IMR-90 (cell line): ENCODE data around the gene AHI1. TPM values are rescaled to one million over a fixed set of nuclear protein-coding genes. Genes with fewer than 3 reads are reported as not detected.

Experiments
- ATAC-seq: fragments of 200-7000 bp; cut with Tn5 transposase; 2 replicates; pipeline ENCODE4 v1.9.1; 2020; ENCODE audit warnings: low read depth, mild to moderate bottlenecking, moderate library complexity
- BruUV-seq: library from RNA; stranded (reverse); fragments of 400-500 nt; replicated peaks from 2 replicates; lab custom pipeline; 2021; lab: Mats Ljungman, UMichigan
- CTCF ChIA-PET: fragments of 300-600 bp; formaldehyde crosslinking; extraction: SDS; loops from one replicate; lab custom pipeline; 2021; ENCODE audit warnings: antibody characterized with exemption; lab: Yijun Ruan, JAX
- POLR2A ChIA-PET: fragments of 300-600 bp; sonication (Branson Sonifier 250); formaldehyde crosslinking; loops from one replicate; lab custom pipeline; 2022; ENCODE audit warnings: antibody characterized with exemption; ENCODE audit not compliant: unreplicated experiment; lab: Charles Lee
- DNase-seq: peaks from one replicate; pipeline ENCODE4 v3.0.0; 2013
- H2AFZ ChIP-seq: replicated peaks from 2 replicates; pipeline ENCODE3; 2013; ENCODE audit warnings: low read length, mild to moderate bottlenecking; ENCODE audit not compliant: poor library complexity
- H2AK5ac ChIP-seq: 2 replicates; pipeline ENCODE4 v1.6.1; 2013; ENCODE audit warnings: low read depth, low read length, inconsistent platforms
- H2AK9ac ChIP-seq: replicated peaks from 2 replicates; pipeline ENCODE3; 2013; ENCODE audit warnings: mild to moderate bottlenecking, low read depth, low read length, moderate library complexity; ENCODE audit not compliant: poor library complexity
- H2BK120ac ChIP-seq: 2 replicates; pipeline ENCODE4 v1.6.1; 2013; ENCODE audit warnings: low read depth, low read length, inconsistent platforms
- H2BK15ac ChIP-seq: 3 replicates; pipeline ENCODE4 v1.6.1; 2013; ENCODE audit warnings: low read depth, low read length, inconsistent platforms
- H2BK20ac ChIP-seq: 2 replicates; pipeline ENCODE4 v1.6.1; 2013; ENCODE audit warnings: low read depth, mild to moderate bottlenecking, inconsistent platforms, low read length, moderate library complexity
- H2BK5ac ChIP-seq: 2 replicates; pipeline ENCODE4 v1.6.1; 2013; ENCODE audit warnings: mild to moderate bottlenecking, low read depth, low read length, inconsistent platforms; ENCODE audit not compliant: poor library complexity, severe bottlenecking
- H3K14ac ChIP-seq: replicated peaks from 2 replicates; pipeline ENCODE4 v1.6.1; 2013; ENCODE audit warnings: low read depth, low read length, inconsistent platforms
- H3K18ac ChIP-seq: 2 replicates; pipeline ENCODE4 v1.6.1; 2013; ENCODE audit warnings: low read depth, low read length, control low read depth
- H3K23ac ChIP-seq: 2 replicates; pipeline ENCODE4 v1.6.1; 2013; ENCODE audit warnings: low read depth, low read length, inconsistent platforms
- H3K27ac ChIP-seq: 2 replicates; pipeline ENCODE4 v1.5.1; 2013; ENCODE audit warnings: mild to moderate bottlenecking, control low read depth, low read length; ENCODE audit not compliant: insufficient read depth
- H3K27me3 ChIP-seq: 2 replicates; pipeline ENCODE4 v1.6.1; 2013; ENCODE audit warnings: low read length; ENCODE audit not compliant: control insufficient read depth, insufficient read depth
- H3K36me3 ChIP-seq: 2 replicates; pipeline ENCODE4 v1.6.1; 2013; ENCODE audit warnings: low read length, mixed read lengths; ENCODE audit not compliant: control insufficient read depth, insufficient read depth
- H3K4ac ChIP-seq: 2 replicates; pipeline ENCODE4 v1.6.1; 2013; ENCODE audit warnings: low read depth, low read length, inconsistent platforms
- H3K4me1 ChIP-seq: 2 replicates; pipeline ENCODE4 v1.6.1; 2013; ENCODE audit warnings: low read length, mixed read lengths; ENCODE audit not compliant: control insufficient read depth, insufficient read depth
- H3K4me2 ChIP-seq: 2 replicates; pipeline ENCODE4 v1.6.1; 2013; ENCODE audit warnings: low read depth, mild to moderate bottlenecking, control low read depth, low read length, moderate library complexity
- H3K4me3 ChIP-seq: 2 replicates; pipeline ENCODE4 v1.5.1; 2013; ENCODE audit warnings: low read depth, mild to moderate bottlenecking, control low read depth, low read length, moderate library complexity; ENCODE audit not compliant: insufficient read depth
- H3K56ac ChIP-seq: 2 replicates; pipeline ENCODE4 v1.6.1; 2013; ENCODE audit warnings: low read length, inconsistent platforms; ENCODE audit not compliant: insufficient read depth; ENCODE audit errors: extremely low read depth
- H3K79me1 ChIP-seq, 2 experiments: 2 replicates each; pipeline ENCODE4 v1.6.1; 2013; ENCODE audit warnings: low read length in 2 of 2, inconsistent platforms in 1 of 2, low read depth in 1 of 2
- H3K9ac ChIP-seq: 2 replicates; pipeline ENCODE4 v1.6.1; 2013; ENCODE audit warnings: low read depth, low read length, control low read depth
- H3K9me1 ChIP-seq: 2 replicates; pipeline ENCODE4 v1.6.1; 2013; ENCODE audit warnings: low read length, inconsistent platforms; ENCODE audit not compliant: insufficient read depth
- H3K9me3 ChIP-seq: 2 replicates; pipeline ENCODE4 v1.6.1; 2013; ENCODE audit warnings: low read length; ENCODE audit not compliant: control insufficient read depth, insufficient read depth
- H4K20me1 ChIP-seq: 2 replicates; pipeline ENCODE4 v1.6.1; 2013; ENCODE audit warnings: low read length, inconsistent platforms; ENCODE audit not compliant: insufficient read depth
- H4K5ac ChIP-seq: 2 replicates; pipeline ENCODE4 v1.6.1; 2013; ENCODE audit warnings: mild to moderate bottlenecking, low read depth, low read length, control low read depth
- H4K8ac ChIP-seq, 2 experiments: 2 replicates each; pipeline ENCODE4 v1.6.1; 2013; ENCODE audit warnings: low read depth in 2 of 2, low read length in 2 of 2, control low read depth in 1 of 2, inconsistent platforms in 1 of 2
- H4K91ac ChIP-seq: 2 replicates; pipeline ENCODE4 v1.6.1; 2013; ENCODE audit warnings: low read depth, low read length, inconsistent platforms; ENCODE audit not compliant: insufficient read depth
- BHLHE40 ChIP-seq: fragments of 150-350 bp; IDR thresholded peaks from 2 replicates; pipeline ENCODE4 v1.6.1; 2016; ENCODE audit warnings: mild to moderate bottlenecking, low read depth, low read length
- CEBPB ChIP-seq: IDR thresholded peaks from 2 replicates; pipeline ENCODE4 v1.6.1; 2012; ENCODE audit warnings: low read depth, low read length, improper control_type of control experiment
- CHD1 ChIP-seq: IDR thresholded peaks from 2 replicates; pipeline ENCODE4 v1.6.1; 2012; ENCODE audit warnings: low read depth, low read length, improper control_type of control experiment
- FOS ChIP-seq: fragments of 150-350 bp; IDR thresholded peaks from 2 replicates; pipeline ENCODE4 v1.6.1; 2016; ENCODE audit warnings: low read depth, low read length
- MAFK ChIP-seq: IDR thresholded peaks from 2 replicates; pipeline ENCODE4 v1.6.1; 2012; ENCODE audit warnings: low read depth, low read length, improper control_type of control experiment
- MAZ ChIP-seq: IDR thresholded peaks from 2 replicates; pipeline ENCODE4 v1.6.1; 2012; ENCODE audit warnings: low read depth, mild to moderate bottlenecking, low read length, improper control_type of control experiment, moderate library complexity, borderline replicate concordance
- MXI1 ChIP-seq: IDR thresholded peaks from 2 replicates; pipeline ENCODE4 v1.6.1; 2012; ENCODE audit warnings: low read depth, mild to moderate bottlenecking, low read length, moderate library complexity, borderline replicate concordance
- NFE2L2 ChIP-seq: fragments of 150-350 bp; IDR thresholded peaks from 2 replicates; pipeline ENCODE4 v1.6.1; 2016; ENCODE audit warnings: low read depth, mild to moderate bottlenecking, low read length
- RAD21 ChIP-seq: IDR thresholded peaks from 2 replicates; pipeline ENCODE4 v1.6.1; 2012; ENCODE audit warnings: low read length, improper control_type of control experiment
- RCOR1 ChIP-seq: IDR thresholded peaks from 2 replicates; pipeline ENCODE4 v1.6.1; 2012; ENCODE audit warnings: mild to moderate bottlenecking, low read length, improper control_type of control experiment; ENCODE audit not compliant: insufficient replicate concordance
- RFX5 ChIP-seq: IDR thresholded peaks from 2 replicates; pipeline ENCODE4 v1.8.0; 2012; ENCODE audit warnings: low read depth, mild to moderate bottlenecking, low read length, moderate library complexity
- SMC3 ChIP-seq: fragments of 150-350 bp; IDR thresholded peaks from 2 replicates; pipeline ENCODE4 v1.6.1; 2016; ENCODE audit warnings: low read depth, mild to moderate bottlenecking, antibody characterized with exemption, low read length, moderate library complexity
- WGBS, 2 experiments: methylation state at CpG; one replicate each; pipeline versions ENCODE4 v1.1.5 to v1.1.7; 2013; ENCODE audit warnings: missing lambda C conversion rate in 2 of 2; ENCODE audit not compliant: insufficient read length in 1 of 2; ENCODE audit errors: extremely low coverage in 2 of 2; 5-methylcytosine and 5-hydroxymethylcytosine counted together
- dilution Hi-C: fragments of 300-500 bp; cut with HindIII; formaldehyde crosslinking; loops from one replicate; pipeline ENCODE4 v1.14.3; 2018; ENCODE audit warnings: low sequenced_read_pairs; ENCODE audit not compliant: unreplicated experiment
- in situ Hi-C: fragments of 300-500 bp; cut with MboI; formaldehyde crosslinking; loops from 3 replicates; pipeline ENCODE4 v1.14.3; 2019; ENCODE audit warnings: low sequenced_read_pairs, inconsistent platforms, mixed read lengths
- intact Hi-C: fragments of 100-400 bp; cut with micrococcal nuclease; formaldehyde crosslinking; loops from 2 replicates; pipeline ENCODE4 v1.10.0; 2022
- polyA plus RNA-seq, 3 experiments: library from polyadenylated mRNA; depleted of rRNA; stranded (reverse); fragments of >200 nt; gene quantifications; 2 replicates each; pipeline ENCODE4 v1.2.3, GENCODE V29; 2012; ENCODE audit warnings: low replicate concordance in 1 of 3
- total RNA-seq: library from RNA; depleted of rRNA; stranded (reverse); fragments of >200 nt; gene quantifications from 2 replicates; pipeline ENCODE4 v1.2.3, GENCODE V29; 2012
- TF ChIP-seq, protein P1 (sequence below): conservative IDR thresholded peaks from 2 replicates; pipeline ENCODE4 v1.5.1; 2012; ENCODE audit warnings: mild to moderate bottlenecking, low read depth, low read length, improper control_type of control experiment
- TF ChIP-seq, protein P2 (sequence below): fragments of 150-350 bp; IDR thresholded peaks from 2 replicates; pipeline ENCODE4 v1.6.1; 2016; ENCODE audit warnings: low read depth, mild to moderate bottlenecking, low read length, moderate library complexity, borderline replicate concordance

AHI1 gene
- total and polyA plus RNA-seq, 2 of the 4 experiments (the other 2 are of a cell fraction), result 9.5 to 19.4 TPM

DNA sequence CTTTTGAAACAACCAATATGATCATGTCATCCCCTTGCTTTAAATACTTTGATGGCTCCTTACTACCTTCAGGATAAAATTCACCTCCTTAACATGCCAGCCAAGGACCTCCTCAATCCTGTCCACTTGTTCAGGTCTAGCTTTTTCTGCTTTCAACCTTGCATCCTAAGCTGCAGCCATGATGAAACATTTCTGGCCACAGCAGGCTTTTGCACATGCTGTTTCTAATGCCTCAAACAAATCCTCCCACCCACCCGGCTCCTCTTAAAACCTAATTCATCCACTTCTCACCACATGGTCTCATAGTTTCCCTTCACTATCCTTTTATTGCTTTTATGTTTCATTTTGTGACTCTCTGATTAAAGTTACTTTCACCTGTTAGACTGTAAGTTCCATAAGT lies 191.9 kb downstream of the AHI1 start:
- no peak overlapping the region for H3K18ac ChIP-seq
- dilution Hi-C loops, result no loop called here
- H4K5ac ChIP-seq, result no peak overlapping the region
- intact Hi-C loops, result no loop called here
- no peaks in the 10 kb centered on the region for H3K9me3 ChIP-seq
- H3K23ac ChIP-seq, result no peak overlapping the region
- H2BK15ac ChIP-seq, result no peak overlapping the region
- no peak overlapping the region for H4K91ac ChIP-seq
- DNase-seq (no peak), ATAC-seq (no peak)
- H4K8ac ChIP-seq, result no peak overlapping the region
- H2AFZ ChIP-seq, result no peak overlapping the region
- H3K9me1 ChIP-seq, result no peaks in the 10 kb centered on the region; the same call in 1 of the 2 replicates
- no peak overlapping the region for H2AK5ac ChIP-seq
- TF ChIP-seq NFE2L2 (no peak), MAZ (no peak), RFX5 (no peak), FOS (no peak), MAFK (no peak), CEBPB (no peak), BHLHE40 (no peak), RAD21 (no peak), CHD1 (no peak), RCOR1 (no peak), SMC3 (no peak), MXI1 (no peak)
- TF ChIP-seq, protein P1, sequence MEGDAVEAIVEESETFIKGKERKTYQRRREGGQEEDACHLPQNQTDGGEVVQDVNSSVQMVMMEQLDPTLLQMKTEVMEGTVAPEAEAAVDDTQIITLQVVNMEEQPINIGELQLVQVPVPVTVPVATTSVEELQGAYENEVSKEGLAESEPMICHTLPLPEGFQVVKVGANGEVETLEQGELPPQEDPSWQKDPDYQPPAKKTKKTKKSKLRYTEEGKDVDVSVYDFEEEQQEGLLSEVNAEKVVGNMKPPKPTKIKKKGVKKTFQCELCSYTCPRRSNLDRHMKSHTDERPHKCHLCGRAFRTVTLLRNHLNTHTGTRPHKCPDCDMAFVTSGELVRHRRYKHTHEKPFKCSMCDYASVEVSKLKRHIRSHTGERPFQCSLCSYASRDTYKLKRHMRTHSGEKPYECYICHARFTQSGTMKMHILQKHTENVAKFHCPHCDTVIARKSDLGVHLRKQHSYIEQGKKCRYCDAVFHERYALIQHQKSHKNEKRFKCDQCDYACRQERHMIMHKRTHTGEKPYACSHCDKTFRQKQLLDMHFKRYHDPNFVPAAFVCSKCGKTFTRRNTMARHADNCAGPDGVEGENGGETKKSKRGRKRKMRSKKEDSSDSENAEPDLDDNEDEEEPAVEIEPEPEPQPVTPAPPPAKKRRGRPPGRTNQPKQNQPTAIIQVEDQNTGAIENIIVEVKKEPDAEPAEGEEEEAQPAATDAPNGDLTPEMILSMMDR, result no peak
- TF ChIP-seq, protein P2, sequence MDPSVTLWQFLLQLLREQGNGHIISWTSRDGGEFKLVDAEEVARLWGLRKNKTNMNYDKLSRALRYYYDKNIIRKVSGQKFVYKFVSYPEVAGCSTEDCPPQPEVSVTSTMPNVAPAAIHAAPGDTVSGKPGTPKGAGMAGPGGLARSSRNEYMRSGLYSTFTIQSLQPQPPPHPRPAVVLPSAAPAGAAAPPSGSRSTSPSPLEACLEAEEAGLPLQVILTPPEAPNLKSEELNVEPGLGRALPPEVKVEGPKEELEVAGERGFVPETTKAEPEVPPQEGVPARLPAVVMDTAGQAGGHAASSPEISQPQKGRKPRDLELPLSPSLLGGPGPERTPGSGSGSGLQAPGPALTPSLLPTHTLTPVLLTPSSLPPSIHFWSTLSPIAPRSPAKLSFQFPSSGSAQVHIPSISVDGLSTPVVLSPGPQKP, result no peak
- H3K27me3 ChIP-seq, result no peaks in the 10 kb centered on the region
- H3K56ac ChIP-seq, result no peak overlapping the region
- no peak overlapping the region for H3K9ac ChIP-seq
- H3K4me2 ChIP-seq, result no peak overlapping the region
- no peak overlapping the region for H3K27ac ChIP-seq
- in situ Hi-C loops, result no loop called here
- CTCF ChIA-PET, result no interaction called here
- no peak overlapping the region for H2AK9ac ChIP-seq
- no peak overlapping the region for H3K4ac ChIP-seq
- no peaks in the 10 kb centered on the region for H4K20me1 ChIP-seq
- H2BK20ac ChIP-seq, result no peak overlapping the region
- no peaks in the 10 kb centered on the region for H3K4me1 ChIP-seq
- WGBS, 2 experiments, result 100% methylated on average over 1 of the region's 1 CpG; no CpG with 5 or more reads in 1 of the 2 experiments
- no peaks in the 10 kb centered on the region for H3K79me1 ChIP-seq
- no TSS peak for BruUV-seq
- no peak overlapping the region for H3K4me3 ChIP-seq
- H3K14ac ChIP-seq, result no peak overlapping the region
- peaks cover 5% of the 10 kb centered on the region; the same call in 1 of the 2 replicates for H3K36me3 ChIP-seq
- no peak overlapping the region for H2BK120ac ChIP-seq
- no peak overlapping the region for H2BK5ac ChIP-seq
- POLR2A ChIA-PET, result no interaction called here
